Hepatocyte (in vitro differentiated cells): ENCODE results near the gene COPB1. TPM values are rescaled to one million over a fixed set of nuclear protein-coding genes. Genes with fewer than 3 reads are reported as not detected.

ENCODE experiments used
- DNase-seq: peaks from one replicate; pipeline ENCODE4 v3.0.0-alpha.2; 2016; ENCODE audit warnings: low spot score
- H2AFZ ChIP-seq: fragments of 200-600 bp; sonication (generic); 2 replicates; pipeline ENCODE4 v1.6.0; 2016; ENCODE audit warnings: antibody characterized with exemption, mild to moderate bottlenecking
- H3K27ac ChIP-seq: fragments of 200-600 bp; sonication (generic); 2 replicates; pipeline ENCODE4 v1.5.1; 2016; ENCODE audit warnings: mild to moderate bottlenecking
- H3K27me3 ChIP-seq: fragments of 200-600 bp; sonication (generic); 2 replicates; pipeline ENCODE4 v1.6.1; 2016
- H3K36me3 ChIP-seq: fragments of 200-600 bp; sonication (generic); replicated peaks from 2 replicates; pipeline ENCODE4 v1.5.1; 2016; ENCODE audit warnings: low read depth; ENCODE audit not compliant: insufficient read depth
- H3K4me1 ChIP-seq: fragments of 200-600 bp; sonication (generic); 2 replicates; pipeline ENCODE4 v1.5.1; 2016; ENCODE audit warnings: mild to moderate bottlenecking, moderate library complexity; ENCODE audit not compliant: insufficient read depth
- H3K4me2 ChIP-seq: fragments of 200-600 bp; sonication (generic); 2 replicates; pipeline ENCODE4 v1.6.0; 2016
- H3K4me3 ChIP-seq: fragments of 200-600 bp; sonication (generic); 2 replicates; pipeline ENCODE4 v1.5.1; 2016; ENCODE audit warnings: mild to moderate bottlenecking
- H3K79me2 ChIP-seq: fragments of 200-600 bp; sonication (generic); 2 replicates; pipeline ENCODE4 v1.6.0; 2017; ENCODE audit warnings: mild to moderate bottlenecking
- H3K9me2 ChIP-seq: fragments of 200-600 bp; sonication (generic); replicated peaks from 2 replicates; pipeline ENCODE4 v1.6.0; 2017; ENCODE audit warnings: mild to moderate bottlenecking; ENCODE audit not compliant: insufficient read depth
- H3K9me3 ChIP-seq: fragments of 200-600 bp; sonication (generic); 2 replicates; pipeline ENCODE4 v1.5.1; 2016; ENCODE audit warnings: low read depth, mild to moderate bottlenecking
- H4K20me1 ChIP-seq: fragments of 200-600 bp; sonication (generic); 2 replicates; pipeline ENCODE4 v1.6.0; 2016; ENCODE audit warnings: mild to moderate bottlenecking; ENCODE audit not compliant: insufficient read depth, poor library complexity, severe bottlenecking
- CTCF ChIP-seq: fragments of 200-600 bp; sonication (generic); IDR thresholded peaks from 2 replicates; pipeline ENCODE4 v1.5.1; 2016; ENCODE audit warnings: antibody characterized with exemption, mild to moderate bottlenecking; ENCODE audit not compliant: poor library complexity
- EZH2 ChIP-seq: fragments of 200-600 bp; sonication (generic); IDR thresholded peaks from 2 replicates; pipeline ENCODE4 v1.6.1; 2016; ENCODE audit warnings: antibody characterized with exemption, mild to moderate bottlenecking, borderline replicate concordance
- EZH2phosphoT487 ChIP-seq: fragments of 200-600 bp; sonication (generic); IDR thresholded peaks from one replicate; pipeline ENCODE4 v1.6.1; 2018; ENCODE audit warnings: antibody characterized with exemption, mild to moderate bottlenecking, low read depth, moderate library complexity; ENCODE audit not compliant: unreplicated experiment, severe bottlenecking
- WGBS: methylation state at CpG from one replicate; pipeline ENCODE4 v1.1.6; 2016; ENCODE audit warnings: low lambda C conversion rate; ENCODE audit errors: missing lambda C conversion rate; 5-methylcytosine and 5-hydroxymethylcytosine counted together
- polyA plus RNA-seq: library from polyadenylated mRNA; unstranded; fragments of >200 nt; fragmentation: Nextera tagmentation; extraction: Ambion mirVana; gene quantifications from 2 replicates; pipeline ENCODE4 v1.2.1, GENCODE V29; 2016
- total RNA-seq: library from RNA; depleted of rRNA; stranded (reverse); fragments of >200 nt; gene quantifications from 2 replicates; pipeline ENCODE4 v1.2.3, GENCODE V29; 2014

COPB1 gene
- total and polyA plus RNA-seq, 2 experiments from 2014 or later = 87.5 to 228 TPM

GRCh38 chr11:14455648-14456430 lies 43.8 kb downstream of the COPB1 start:
- no peaks in the 10 kb centered on the region for H3K36me3 ChIP-seq
- no peaks in the 10 kb centered on the region for H4K20me1 ChIP-seq
- H3K27me3 ChIP-seq = no peaks in the 10 kb centered on the region
- H3K4me2 ChIP-seq = no peak overlapping the region
- H3K9me3 ChIP-seq = no peaks in the 10 kb centered on the region
- no peak overlapping the region for H2AFZ ChIP-seq
- no peaks in the 10 kb centered on the region for H3K9me2 ChIP-seq
- DNase-seq = no peak
- no peak overlapping the region for H3K4me3 ChIP-seq
- TF ChIP-seq EZH2 (no peak), EZH2phosphoT487 (no peak), CTCF (no peak)
- peak overlapping the region; percentile 35 for H3K27ac ChIP-seq
- H3K79me2 ChIP-seq = no peaks in the 10 kb centered on the region
- no peaks in the 10 kb centered on the region for H3K4me1 ChIP-seq
- 75% methylated on average over 3 of the region's 3 CpGs for WGBS

GRCh38 chr11:14454861-14455632 lies 44.6 kb downstream of the COPB1 start:
- TF ChIP-seq EZH2 (no peak), CTCF (peak; percentile 65), EZH2phosphoT487 (no peak)
- 86% methylated on average over 7 of the region's 7 CpGs for WGBS
- Histone ChIP-seq H2AFZ (no peak overlapping the region), H3K36me3 (no peaks in the 10 kb centered on the region), H3K4me2 (no peak overlapping the region), H3K4me3 (no peak overlapping the region), H3K27ac (peak overlapping the region; percentile 35), H3K27me3 (no peaks in the 10 kb centered on the region), H3K9me3 (no peaks in the 10 kb centered on the region), H4K20me1 (no peaks in the 10 kb centered on the region), H3K9me2 (no peaks in the 10 kb centered on the region), H3K79me2 (no peaks in the 10 kb centered on the region), H3K4me1 (no peaks in the 10 kb centered on the region)
- DNase-seq = no peak

GRCh38 chr11:14451825-14452224 lies 47.8 kb downstream of the COPB1 start:
- no peak overlapping the region for H3K4me3 ChIP-seq
- no peaks in the 10 kb centered on the region for H3K36me3 ChIP-seq
- no peak for DNase-seq
- no peak overlapping the region for H3K27ac ChIP-seq
- H2AFZ ChIP-seq = no peak overlapping the region
- no peaks in the 10 kb centered on the region for H3K9me2 ChIP-seq
- H3K4me2 ChIP-seq = no peak overlapping the region
- H3K27me3 ChIP-seq = no peaks in the 10 kb centered on the region
- no peaks in the 10 kb centered on the region for H3K4me1 ChIP-seq
- no peaks in the 10 kb centered on the region for H3K79me2 ChIP-seq
- no peaks in the 10 kb centered on the region for H3K9me3 ChIP-seq
- 88% methylated on average over 1 of the region's 1 CpG for WGBS
- no peaks in the 10 kb centered on the region for H4K20me1 ChIP-seq
- no peak for TF ChIP-seq EZH2
- TF ChIP-seq EZH2phosphoT487 = no peak
- no peak for TF ChIP-seq CTCF
